Measurements from ENCODE around the gene SALL4.
"Not testable (repeated sequence)": the region's sequence is repeated elsewhere in the genome, so short reads cannot be mapped to it uniquely, and the experiment has no call there.

GRCh38 chr20:51738261-51738660 is 64.1 kb downstream of the SALL4 start:
- not testable (repeated sequence) for TF ChIP-seq EZH2 (IDR thresholded peaks at IDR 0.05); POLR2AphosphoS5 (IDR thresholded peaks at IDR 0.05; ENCODE audit: borderline replicate concordance, low read depth, low read length)

Data from SK-N-MC (cell line).